GM13977 (cell line): ENCODE measurements around the gene ARHGAP24.

Source experiments
- DNase-seq: peaks from one replicate; pipeline ENCODE4 v3.0.0; 2012; ENCODE audit warnings: low spot score
- CTCF ChIP-seq: IDR thresholded peaks from 2 replicates; pipeline ENCODE4 v1.5.1; 2012; ENCODE audit warnings: mild to moderate bottlenecking, control low read depth; ENCODE audit not compliant: insufficient read depth; ENCODE audit errors: extremely low read depth, missing control alignments
- in situ Hi-C: fragments of 300-500 bp; cut with MboI; formaldehyde crosslinking; loops from one replicate; pipeline ENCODE4 v1.12.0; 2022; ENCODE audit warnings: low sequenced_read_pairs, low pct_unique_long_range_greater_than_20kb, mixed read lengths, inconsistent platforms; ENCODE audit not compliant: unreplicated experiment

ARHGAP24 gene

DNA sequence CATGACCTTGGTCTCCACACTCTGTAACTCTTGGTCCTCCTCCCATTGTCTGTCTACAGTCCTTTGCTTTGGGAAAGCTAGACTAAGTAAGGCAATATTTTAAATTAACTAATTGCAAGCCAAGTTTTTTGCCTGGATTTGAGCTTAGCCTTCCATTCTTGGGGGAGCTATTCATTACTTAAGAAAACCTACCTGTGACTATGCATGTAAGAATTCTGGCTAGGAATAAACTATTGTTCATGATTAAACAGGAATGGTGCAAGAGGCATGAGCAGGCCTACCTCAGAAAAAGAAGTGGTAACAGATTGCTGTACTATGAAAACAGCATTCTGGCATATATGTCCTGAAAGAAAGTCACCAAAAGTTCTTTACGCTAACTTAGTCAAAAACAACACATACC, 575.5 kb downstream of the ARHGAP24 start:
- no peak for TF ChIP-seq CTCF
- no peak for DNase-seq
- in situ Hi-C loops: no loop called here
